K562 (cell line): ENCODE measurements around the gene CFAP141. TPM values are rescaled to one million over a fixed set of nuclear protein-coding genes. Genes with fewer than 3 reads are reported as not detected.

Experiments used
- EGR1 ChIP-seq: fragments of 450-650 bp; conservative IDR thresholded peaks from 2 replicates; pipeline ENCODE4 v1.6.1; 2017; ENCODE audit warnings: mild to moderate bottlenecking
- ILF3 ChIP-seq: fragments of 450-650 bp; IDR thresholded peaks from 2 replicates; pipeline ENCODE4 v1.6.1; 2018; ENCODE audit warnings: antibody characterized with exemption, mild to moderate bottlenecking, moderate library complexity, borderline replicate concordance
- PCBP2 ChIP-seq: fragments of 200-400 bp; formaldehyde crosslinking; IDR thresholded peaks from 2 replicates; pipeline ENCODE4 v1.6.1; 2018; ENCODE audit warnings: low read length, low read depth, mild to moderate bottlenecking, moderate library complexity; ENCODE audit not compliant: poor library complexity, severe bottlenecking
- RFX5 ChIP-seq: IDR thresholded peaks from 2 replicates; pipeline ENCODE4 v1.6.1; 2011; ENCODE audit warnings: low read depth, mild to moderate bottlenecking, improper control_type of control experiment, low read length
- SETDB1 ChIP-seq: IDR thresholded peaks from one replicate; pipeline ENCODE4 v1.6.1; 2012; ENCODE audit warnings: low read length, control low read depth, inconsistent platforms
- SMAD2 ChIP-seq: fragments of 150-350 bp; IDR thresholded peaks from 2 replicates; pipeline ENCODE4 v1.6.1; 2014; ENCODE audit warnings: low read depth, mild to moderate bottlenecking, low read length
- STAG1 ChIP-seq: sonication (generic); formaldehyde crosslinking; IDR thresholded peaks from 2 replicates; pipeline ENCODE4 v1.5.0; 2020; ENCODE audit warnings: missing genetic modification reagents, borderline replicate concordance
- ZBTB1 ChIP-seq: sonication (generic); formaldehyde crosslinking; IDR thresholded peaks from 2 replicates; pipeline ENCODE4 v1.8.1; 2023; ENCODE audit warnings: missing genetic modification reagents, low read depth, mild to moderate bottlenecking, borderline replicate concordance
- ZNF324 ChIP-seq: fragments of 250-450 bp; sonication (Bioruptor Pico); IDR thresholded peaks from 2 replicates; pipeline ENCODE4 v1.4.0; 2020; ENCODE audit warnings: mild to moderate bottlenecking
- polyA plus RNA-seq, 8 experiments: library from polyadenylated mRNA; depleted of rRNA in 4 of 8; stranded (reverse) in 5 of 8; unstranded in 3 of 8; fragments of >200 nt; fragmentation: Nextera tagmentation in 2 of 8; fragmentation: Illumina TruSeq in 1 of 8; extraction: Ambion mirVana in 2 of 8; extraction: Trizol in 1 of 8; gene quantifications; 2 replicates each; pipeline versions ENCODE4 v1.2.1 to v1.2.3, GENCODE V29; 2011 to 2014; ENCODE audit warnings: inconsistent platforms in 1 of 8, missing spikeins in 1 of 8
- total RNA-seq, 7 experiments: library from RNA; depleted of rRNA in 6 of 7; stranded (reverse); fragments of >200 nt in 6 of 7; fragmentation: Illumina TruSeq in 2 of 7; extraction: Trizol in 2 of 7; gene quantifications; 2 replicates each; pipeline versions ENCODE4 v1.2.1 to v1.2.3, GENCODE V29; 2011 to 2021; ENCODE audit warnings: low replicate concordance in 1 of 7
- TF ChIP-seq, protein P1 (sequence below): fragments of 450-650 bp; IDR thresholded peaks from 2 replicates; pipeline ENCODE4 v1.6.1; 2017; ENCODE audit warnings: antibody characterized with exemption, mild to moderate bottlenecking
- TF ChIP-seq, protein P2 (sequence below): IDR thresholded peaks from 2 replicates; pipeline ENCODE4 v1.6.1; 2012; ENCODE audit warnings: low read depth, low read length, improper control_type of control experiment, borderline replicate concordance
- TF ChIP-seq, protein P3 (sequence below): sonication (generic); formaldehyde crosslinking; IDR thresholded peaks from 2 replicates; pipeline ENCODE4 v1.8.1; 2023; ENCODE audit warnings: mild to moderate bottlenecking, missing genetic modification reagents
- TF ChIP-seq, protein P4 (sequence below): fragments of 450-650 bp; IDR thresholded peaks from one replicate; pipeline ENCODE4 v1.6.1; 2018; ENCODE audit warnings: mild to moderate bottlenecking, moderate library complexity; ENCODE audit not compliant: partially characterized antibody
- TF ChIP-seq, protein P5 (sequence below): fragments of 250-450 bp; sonication (Bioruptor Pico); IDR thresholded peaks from 2 replicates; pipeline ENCODE4 v1.8.0; 2022; ENCODE audit warnings: moderate library complexity, mild to moderate bottlenecking, inconsistent platforms

CFAP141 gene
- total and polyA plus RNA-seq, 9 of the 15 experiments (the other 6 are each of a cell fraction or from before 2014, with no cell fraction given): not detected

GRCh38 chr1:154220071-154220969 lies 14.2 kb upstream of the CFAP141 start, which contains the start of gene UBAP2L (continued):
- TF ChIP-seq, protein P1, sequence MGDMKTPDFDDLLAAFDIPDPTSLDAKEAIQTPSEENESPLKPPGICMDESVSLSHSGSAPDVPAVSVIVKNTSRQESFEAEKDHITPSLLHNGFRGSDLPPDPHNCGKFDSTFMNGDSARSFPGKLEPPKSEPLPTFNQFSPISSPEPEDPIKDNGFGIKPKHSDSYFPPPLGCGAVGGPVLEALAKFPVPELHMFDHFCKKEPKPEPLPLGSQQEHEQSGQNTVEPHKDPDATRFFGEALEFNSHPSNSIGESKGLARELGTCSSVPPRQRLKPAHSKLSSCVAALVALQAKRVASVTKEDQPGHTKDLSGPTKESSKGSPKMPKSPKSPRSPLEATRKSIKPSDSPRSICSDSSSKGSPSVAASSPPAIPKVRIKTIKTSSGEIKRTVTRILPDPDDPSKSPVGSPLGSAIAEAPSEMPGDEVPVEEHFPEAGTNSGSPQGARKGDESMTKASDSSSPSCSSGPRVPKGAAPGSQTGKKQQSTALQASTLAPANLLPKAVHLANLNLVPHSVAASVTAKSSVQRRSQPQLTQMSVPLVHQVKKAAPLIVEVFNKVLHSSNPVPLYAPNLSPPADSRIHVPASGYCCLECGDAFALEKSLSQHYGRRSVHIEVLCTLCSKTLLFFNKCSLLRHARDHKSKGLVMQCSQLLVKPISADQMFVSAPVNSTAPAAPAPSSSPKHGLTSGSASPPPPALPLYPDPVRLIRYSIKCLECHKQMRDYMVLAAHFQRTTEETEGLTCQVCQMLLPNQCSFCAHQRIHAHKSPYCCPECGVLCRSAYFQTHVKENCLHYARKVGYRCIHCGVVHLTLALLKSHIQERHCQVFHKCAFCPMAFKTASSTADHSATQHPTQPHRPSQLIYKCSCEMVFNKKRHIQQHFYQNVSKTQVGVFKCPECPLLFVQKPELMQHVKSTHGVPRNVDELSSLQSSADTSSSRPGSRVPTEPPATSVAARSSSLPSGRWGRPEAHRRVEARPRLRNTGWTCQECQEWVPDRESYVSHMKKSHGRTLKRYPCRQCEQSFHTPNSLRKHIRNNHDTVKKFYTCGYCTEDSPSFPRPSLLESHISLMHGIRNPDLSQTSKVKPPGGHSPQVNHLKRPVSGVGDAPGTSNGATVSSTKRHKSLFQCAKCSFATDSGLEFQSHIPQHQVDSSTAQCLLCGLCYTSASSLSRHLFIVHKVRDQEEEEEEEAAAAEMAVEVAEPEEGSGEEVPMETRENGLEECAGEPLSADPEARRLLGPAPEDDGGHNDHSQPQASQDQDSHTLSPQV: peak; percentile 85
- TF ChIP-seq, protein P2, sequence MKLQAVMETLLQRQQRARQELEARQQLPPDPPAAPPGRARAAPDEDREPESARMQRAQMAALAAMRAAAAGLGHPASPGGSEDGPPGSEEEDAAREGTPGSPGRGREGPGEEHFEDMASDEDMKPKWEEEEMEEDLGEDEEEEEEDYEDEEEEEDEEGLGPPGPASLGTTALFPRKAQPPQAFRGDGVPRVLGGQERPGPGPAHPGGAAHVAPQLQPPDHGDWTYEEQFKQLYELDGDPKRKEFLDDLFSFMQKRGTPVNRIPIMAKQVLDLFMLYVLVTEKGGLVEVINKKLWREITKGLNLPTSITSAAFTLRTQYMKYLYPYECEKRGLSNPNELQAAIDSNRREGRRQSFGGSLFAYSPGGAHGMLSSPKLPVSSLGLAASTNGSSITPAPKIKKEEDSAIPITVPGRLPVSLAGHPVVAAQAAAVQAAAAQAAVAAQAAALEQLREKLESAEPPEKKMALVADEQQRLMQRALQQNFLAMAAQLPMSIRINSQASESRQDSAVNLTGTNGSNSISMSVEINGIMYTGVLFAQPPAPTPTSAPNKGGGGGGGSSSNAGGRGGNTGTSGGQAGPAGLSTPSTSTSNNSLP: no peak
- TF ChIP-seq, protein P3, sequence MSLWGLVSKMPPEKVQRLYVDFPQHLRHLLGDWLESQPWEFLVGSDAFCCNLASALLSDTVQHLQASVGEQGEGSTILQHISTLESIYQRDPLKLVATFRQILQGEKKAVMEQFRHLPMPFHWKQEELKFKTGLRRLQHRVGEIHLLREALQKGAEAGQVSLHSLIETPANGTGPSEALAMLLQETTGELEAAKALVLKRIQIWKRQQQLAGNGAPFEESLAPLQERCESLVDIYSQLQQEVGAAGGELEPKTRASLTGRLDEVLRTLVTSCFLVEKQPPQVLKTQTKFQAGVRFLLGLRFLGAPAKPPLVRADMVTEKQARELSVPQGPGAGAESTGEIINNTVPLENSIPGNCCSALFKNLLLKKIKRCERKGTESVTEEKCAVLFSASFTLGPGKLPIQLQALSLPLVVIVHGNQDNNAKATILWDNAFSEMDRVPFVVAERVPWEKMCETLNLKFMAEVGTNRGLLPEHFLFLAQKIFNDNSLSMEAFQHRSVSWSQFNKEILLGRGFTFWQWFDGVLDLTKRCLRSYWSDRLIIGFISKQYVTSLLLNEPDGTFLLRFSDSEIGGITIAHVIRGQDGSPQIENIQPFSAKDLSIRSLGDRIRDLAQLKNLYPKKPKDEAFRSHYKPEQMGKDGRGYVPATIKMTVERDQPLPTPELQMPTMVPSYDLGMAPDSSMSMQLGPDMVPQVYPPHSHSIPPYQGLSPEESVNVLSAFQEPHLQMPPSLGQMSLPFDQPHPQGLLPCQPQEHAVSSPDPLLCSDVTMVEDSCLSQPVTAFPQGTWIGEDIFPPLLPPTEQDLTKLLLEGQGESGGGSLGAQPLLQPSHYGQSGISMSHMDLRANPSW (CRISPR knock-in tag): peak; percentile 67; the same call in 1 of the 2 replicates
- TF ChIP-seq RFX5: no peak
- TF ChIP-seq SMAD2: no peak
- TF ChIP-seq, protein P4, sequence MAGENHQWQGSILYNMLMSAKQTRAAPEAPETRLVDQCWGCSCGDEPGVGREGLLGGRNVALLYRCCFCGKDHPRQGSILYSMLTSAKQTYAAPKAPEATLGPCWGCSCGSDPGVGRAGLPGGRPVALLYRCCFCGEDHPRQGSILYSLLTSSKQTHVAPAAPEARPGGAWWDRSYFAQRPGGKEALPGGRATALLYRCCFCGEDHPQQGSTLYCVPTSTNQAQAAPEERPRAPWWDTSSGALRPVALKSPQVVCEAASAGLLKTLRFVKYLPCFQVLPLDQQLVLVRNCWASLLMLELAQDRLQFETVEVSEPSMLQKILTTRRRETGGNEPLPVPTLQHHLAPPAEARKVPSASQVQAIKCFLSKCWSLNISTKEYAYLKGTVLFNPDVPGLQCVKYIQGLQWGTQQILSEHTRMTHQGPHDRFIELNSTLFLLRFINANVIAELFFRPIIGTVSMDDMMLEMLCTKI: no peak
- TF ChIP-seq ZBTB1 (CRISPR knock-in tag): no peak
- peak; percentile 31 for TF ChIP-seq SETDB1
- peak; percentile 93 for TF ChIP-seq EGR1
- TF ChIP-seq PCBP2: no peak
- TF ChIP-seq, protein P5, sequence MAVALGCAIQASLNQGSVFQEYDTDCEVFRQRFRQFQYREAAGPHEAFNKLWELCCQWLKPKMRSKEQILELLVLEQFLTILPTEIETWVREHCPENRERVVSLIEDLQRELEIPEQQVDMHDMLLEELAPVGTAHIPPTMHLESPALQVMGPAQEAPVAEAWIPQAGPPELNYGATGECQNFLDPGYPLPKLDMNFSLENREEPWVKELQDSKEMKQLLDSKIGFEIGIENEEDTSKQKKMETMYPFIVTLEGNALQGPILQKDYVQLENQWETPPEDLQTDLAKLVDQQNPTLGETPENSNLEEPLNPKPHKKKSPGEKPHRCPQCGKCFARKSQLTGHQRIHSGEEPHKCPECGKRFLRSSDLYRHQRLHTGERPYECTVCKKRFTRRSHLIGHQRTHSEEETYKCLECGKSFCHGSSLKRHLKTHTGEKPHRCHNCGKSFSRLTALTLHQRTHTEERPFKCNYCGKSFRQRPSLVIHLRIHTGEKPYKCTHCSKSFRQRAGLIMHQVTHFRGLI (CRISPR knock-in tag): no peak
- no peak for TF ChIP-seq ZNF324
- peak; percentile 39; the same call in 1 of the 2 replicates for TF ChIP-seq STAG1 (CRISPR knock-in tag)
- TF ChIP-seq ILF3: no peak
